Stimulated activated CD4-positive, alpha-beta T cell treated with anti-CD3 and anti-CD28 coated beads, Interleukin-2, amount 100 ng/mL, for 24 hours (primary cell): ENCODE results near the gene RIMS1.
"Not testable (repeated sequence)": the region's sequence is repeated elsewhere in the genome, so short reads cannot be mapped to it uniquely, and the experiment has no call there.

Experiments
- DNase-seq, 2 donors: peaks; one replicate each; pipeline ENCODE4 v3.0.0-alpha.2; 2020

Gene RIMS1

DNA sequence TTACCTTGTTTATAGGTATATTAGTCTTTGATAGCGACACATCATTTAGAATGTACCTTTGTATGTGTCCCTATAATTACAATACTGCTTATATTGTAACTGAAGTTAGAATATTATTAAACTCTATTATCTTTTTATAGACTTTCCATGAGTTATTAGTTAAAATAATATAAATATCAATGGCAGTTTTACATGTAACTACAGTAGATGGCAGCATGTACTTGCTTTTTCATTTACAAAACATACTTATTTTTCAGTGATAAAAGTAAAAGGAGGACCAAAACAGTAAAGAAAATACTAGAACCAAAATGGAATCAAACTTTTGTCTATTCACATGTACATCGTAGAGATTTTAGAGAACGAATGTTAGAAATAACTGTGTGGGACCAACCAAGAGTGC lies 364.3 kb downstream of the RIMS1 start:
- DNase-seq: no peak

DNA sequence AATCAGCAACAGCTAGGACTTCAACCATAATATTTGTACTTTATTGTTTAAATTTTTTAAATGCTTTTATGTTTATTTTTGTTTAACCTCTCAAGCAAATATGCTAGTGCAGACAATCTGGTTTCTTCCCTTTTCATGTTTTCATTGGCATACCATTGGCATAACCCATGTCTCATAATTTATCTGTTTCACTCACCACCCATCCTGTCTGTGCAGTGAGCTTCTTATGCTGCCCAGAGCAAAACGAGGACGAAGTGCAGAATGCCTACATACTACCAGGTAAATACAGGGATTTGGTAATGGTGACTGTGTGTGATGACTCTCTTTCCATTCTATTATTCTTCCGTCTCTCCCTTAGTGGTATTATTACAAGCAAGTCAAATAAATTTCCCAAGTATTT lies 374.1 kb downstream of the RIMS1 start:
- no peak for DNase-seq

DNA sequence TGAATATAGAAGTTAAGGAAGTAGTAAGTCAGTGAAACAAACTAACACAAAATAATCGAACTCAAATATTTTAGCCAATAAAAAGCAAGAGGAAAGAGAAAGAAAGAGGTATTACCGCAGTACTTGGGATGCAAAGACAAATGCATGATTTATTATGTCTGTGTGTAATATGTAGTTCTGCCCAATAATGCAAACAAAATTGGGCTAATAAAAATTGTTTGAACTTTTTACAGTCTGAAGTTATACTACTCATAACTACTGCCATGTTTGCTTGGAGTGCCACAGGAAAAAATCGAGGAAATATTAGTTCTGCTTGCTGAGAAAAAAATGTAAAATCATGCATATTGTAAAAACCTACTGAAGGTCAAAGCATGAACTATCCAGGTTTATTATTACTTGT lies 375.2 kb downstream of the RIMS1 start:
- no peak for DNase-seq

DNA sequence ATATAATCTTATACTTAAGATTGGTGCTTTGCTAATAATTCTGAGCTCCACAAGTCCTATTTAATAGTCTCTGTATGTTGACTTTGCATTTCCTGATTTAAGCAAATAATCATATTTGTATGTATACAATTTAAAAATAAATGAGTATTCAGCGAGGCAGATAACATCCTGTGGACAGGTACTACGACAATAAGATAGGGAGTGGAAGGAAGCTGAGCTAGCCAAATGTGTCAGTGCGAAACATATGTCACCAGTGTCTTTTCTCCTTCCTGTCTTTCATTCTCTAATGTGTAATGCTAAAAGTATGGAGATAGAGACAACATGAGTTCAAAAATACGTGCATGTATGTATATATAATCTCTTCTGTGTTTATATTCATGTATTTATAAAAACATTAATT lies 375.9 kb downstream of the RIMS1 start:
- no peak for DNase-seq

- no peak for DNase-seq
Measured at GRCh38 chr6:72267470-72267869, 381.1 kb downstream of the RIMS1 start.

DNA sequence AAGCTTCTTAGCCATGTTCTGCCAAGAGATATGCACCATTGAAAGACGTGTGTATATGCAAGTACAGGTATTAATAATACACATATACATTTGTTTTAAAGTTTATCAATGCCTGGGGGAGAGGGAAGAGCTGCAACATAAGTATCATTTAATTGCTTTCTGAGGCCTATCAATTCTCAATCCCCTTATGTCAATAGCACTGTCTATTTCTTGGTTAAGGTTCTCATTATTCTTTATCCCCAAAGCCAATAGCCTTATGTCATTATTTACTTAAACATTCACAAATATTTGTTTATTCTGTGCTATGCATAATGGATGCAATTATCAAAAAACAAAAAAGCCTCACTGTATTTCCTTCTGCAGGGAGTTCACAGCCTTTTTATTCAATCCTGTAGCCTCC lies 385.2 kb downstream of the RIMS1 start:
- DNase-seq: no peak

- DNase-seq: no peak
Measured at GRCh38 chr6:72272958-72273357, 386.6 kb downstream of the RIMS1 start.

GRCh38 chr6:72275888-72276287 lies 389.5 kb downstream of the RIMS1 start:
- DNase-seq: no peak

DNA sequence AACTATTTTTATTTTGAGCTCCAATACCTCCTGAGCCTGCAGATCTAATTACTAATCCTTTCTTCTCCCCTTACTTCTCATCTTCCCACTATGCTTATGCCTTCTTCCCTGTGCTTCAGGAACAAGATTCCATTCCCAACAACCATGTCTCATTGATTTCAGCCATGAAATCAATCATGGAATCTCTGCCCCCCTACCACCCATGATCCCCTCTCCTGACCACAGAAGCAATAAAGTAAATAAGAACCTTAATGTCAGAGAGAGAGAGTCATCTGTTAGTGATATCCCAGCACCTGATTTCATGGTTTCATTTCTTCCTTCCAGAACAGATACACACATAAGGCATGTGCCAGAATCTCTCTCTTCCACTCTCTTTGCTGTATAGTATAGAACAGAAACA lies 395.9 kb downstream of the RIMS1 start:
- no peak for DNase-seq

GRCh38 chr6:72283571-72283970 lies 397.2 kb downstream of the RIMS1 start:
- DNase-seq: no peak

GRCh38 chr6:72286911-72287311 lies 400.6 kb downstream of the RIMS1 start:
- no peak for DNase-seq

DNA sequence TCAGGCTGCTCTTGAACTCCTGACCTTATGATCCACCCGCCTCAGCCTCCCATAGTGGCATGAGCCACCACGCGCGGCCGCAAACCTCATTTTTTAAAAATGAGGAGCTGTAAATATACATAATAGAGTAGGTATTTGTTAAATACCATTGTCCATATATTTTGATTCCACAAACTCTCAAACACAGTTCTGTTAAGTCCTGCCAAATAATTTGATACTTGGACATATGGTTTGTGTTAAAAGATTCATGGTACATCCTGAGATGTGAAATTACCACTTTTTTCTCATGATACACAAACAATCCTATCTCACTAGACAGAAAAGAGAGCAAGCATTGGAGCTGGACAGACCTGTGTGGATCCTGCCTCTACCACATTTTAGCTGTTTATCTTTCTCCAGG lies 401.5 kb downstream of the RIMS1 start:
- no peak for DNase-seq

DNA sequence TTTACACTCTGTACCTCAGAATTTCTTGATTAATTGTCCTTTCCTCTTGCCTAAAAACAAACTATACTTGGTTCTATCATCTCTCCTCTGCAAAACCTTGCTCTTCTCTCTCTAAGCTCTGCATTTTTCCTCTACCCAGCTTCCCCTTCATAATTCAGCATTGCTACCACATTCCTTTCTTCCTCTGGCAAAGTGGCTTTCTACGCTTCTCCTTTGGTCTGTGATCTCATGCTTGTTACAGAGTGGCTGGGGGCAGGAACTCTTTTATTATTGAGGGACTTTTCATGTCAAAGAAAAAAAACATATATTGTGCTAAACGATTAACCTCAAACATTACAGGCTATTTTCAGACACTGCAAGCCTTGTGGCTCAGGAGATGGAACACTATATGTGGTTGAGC lies 402.2 kb downstream of the RIMS1 start:
- DNase-seq: no peak

GRCh38 chr6:72290620-72291019 lies 404.3 kb downstream of the RIMS1 start:
- no peak for DNase-seq

GRCh38 chr6:72296375-72296774 lies 410.0 kb downstream of the RIMS1 start:
- DNase-seq: no peak

DNA sequence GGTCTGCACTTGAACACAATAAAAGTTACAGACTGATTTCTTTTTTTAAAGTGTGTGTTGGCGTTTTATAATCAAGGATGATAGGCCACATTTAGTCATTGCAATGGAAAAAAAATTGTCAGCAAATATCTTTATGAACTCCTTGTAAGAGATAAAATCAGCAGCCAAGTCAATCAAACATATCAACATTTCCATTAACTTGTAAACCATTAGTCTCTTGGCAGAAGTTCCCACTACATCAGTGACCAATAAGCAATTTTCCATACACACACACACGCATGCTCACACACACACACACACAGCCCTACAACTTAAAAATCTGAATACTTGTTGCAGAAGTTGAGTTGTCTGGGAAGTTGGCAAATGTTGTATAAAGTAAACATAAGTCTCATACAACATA lies 419.6 kb downstream of the RIMS1 start:
- DNase-seq: no peak

- DNase-seq: no peak
Measured at GRCh38 chr6:72316675-72317380, 430.5 kb downstream of the RIMS1 start.

- DNase-seq: no peak
Measured at GRCh38 chr6:72321788-72322187, 435.4 kb downstream of the RIMS1 start.

- no peak for DNase-seq
Measured at GRCh38 chr6:72322771-72323170, 436.4 kb downstream of the RIMS1 start.

- no peak for DNase-seq
Measured at GRCh38 chr6:72324591-72324990, 438.2 kb downstream of the RIMS1 start.

GRCh38 chr6:72328775-72329174 lies 442.4 kb downstream of the RIMS1 start:
- DNase-seq: no peak

GRCh38 chr6:72335203-72335602 lies 448.9 kb downstream of the RIMS1 start:
- DNase-seq: not testable (repeated sequence)

GRCh38 chr6:72348926-72349325 lies 462.6 kb downstream of the RIMS1 start:
- DNase-seq: no peak

DNA sequence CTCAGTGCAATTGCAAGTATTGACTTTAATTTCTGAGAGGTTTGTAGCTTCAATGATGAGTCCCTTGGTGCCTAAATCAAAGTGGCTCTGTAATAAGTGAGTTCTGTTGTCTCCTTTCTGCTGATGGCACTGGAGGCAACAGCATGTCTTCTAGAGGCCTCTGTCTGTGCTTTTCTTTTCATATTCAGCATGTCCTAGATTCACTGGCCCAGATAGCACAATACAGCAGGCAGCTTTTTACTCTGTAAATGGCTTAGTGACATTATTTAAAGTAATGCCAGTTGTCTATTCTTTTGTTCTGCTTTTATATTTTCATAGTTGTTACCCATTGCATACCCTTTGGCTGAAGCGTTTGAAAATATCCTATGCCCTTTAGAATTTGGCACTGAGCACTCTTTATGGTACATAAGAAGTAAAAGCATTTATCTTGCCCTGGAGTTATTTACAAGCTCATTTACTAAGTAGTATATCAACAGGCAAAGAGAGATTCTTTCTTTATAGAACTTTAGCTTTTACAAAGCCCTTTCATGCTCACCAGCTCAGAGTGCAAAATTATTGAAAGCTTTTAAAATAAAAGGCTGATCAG lies 464.0 kb downstream of the RIMS1 start:
- DNase-seq: no peak
